ENCODE results near the gene ARHGEF25. TPM values are rescaled to one million over a fixed set of nuclear protein-coding genes. Genes with fewer than 3 reads are reported as not detected.
A peak's percentile ranks its signal among the peaks of the same experiment; 100 is the strongest.
"Not testable (repeated sequence)": the region's sequence is repeated elsewhere in the genome, so short reads cannot be mapped to it uniquely, and the experiment has no call there.

ARHGEF25 gene
- total RNA-seq, 1 donor from 2014 or later = 16.3 TPM

- no peak for DNase-seq
- intact Hi-C loops (cut with DNase I) = no loop called here
- Histone ChIP-seq H3K9me3 (no peaks in the 10 kb centered on the region), H3K36me3 (no peaks in the 10 kb centered on the region), H3K27me3 (no peaks in the 10 kb centered on the region), H3K4me1 (no peaks in the 10 kb centered on the region), H3K27ac (no peak overlapping the region), H3K4me3 (no peak overlapping the region)
- TF ChIP-seq CTCF (IDR thresholded peaks at IDR 0.05) = no peak
- ATAC-seq = peak; percentile 80
These were observed 46.5 kb downstream of the ARHGEF25 start for GRCh38 chr12:57657744-57658143.

DNA sequence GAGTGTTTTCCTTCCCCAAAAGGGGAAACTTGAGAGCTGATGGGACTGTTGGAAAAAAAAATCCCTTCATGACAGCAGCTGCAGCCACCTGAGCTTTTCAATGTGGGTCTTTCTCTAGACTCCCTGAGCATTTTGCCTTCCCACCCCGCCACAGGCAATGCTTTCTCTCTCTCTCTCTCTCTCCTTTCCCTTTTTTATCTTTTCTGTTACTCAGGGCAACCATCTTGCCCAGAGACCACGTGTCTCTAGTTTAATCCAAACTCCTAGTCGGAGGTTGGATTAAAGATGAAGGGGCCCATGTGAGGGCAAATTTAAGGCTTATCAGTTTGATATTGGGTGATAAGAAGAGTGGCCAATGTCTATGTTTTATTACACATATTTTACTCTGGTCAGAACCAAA lies 47.7 kb downstream of the ARHGEF25 start:
- Histone ChIP-seq H3K9me3 (no peaks in the 10 kb centered on the region), H3K36me3 (no peaks in the 10 kb centered on the region), H3K27me3 (no peaks in the 10 kb centered on the region), H3K4me1 (no peaks in the 10 kb centered on the region), H3K4me3 (no peak overlapping the region), H3K27ac (no peak overlapping the region)
- TF ChIP-seq CTCF (IDR thresholded peaks at IDR 0.05) = no peak
- intact Hi-C loops (cut with DNase I) = no loop called here
- DNase-seq (no peak), ATAC-seq (no peak)

DNA sequence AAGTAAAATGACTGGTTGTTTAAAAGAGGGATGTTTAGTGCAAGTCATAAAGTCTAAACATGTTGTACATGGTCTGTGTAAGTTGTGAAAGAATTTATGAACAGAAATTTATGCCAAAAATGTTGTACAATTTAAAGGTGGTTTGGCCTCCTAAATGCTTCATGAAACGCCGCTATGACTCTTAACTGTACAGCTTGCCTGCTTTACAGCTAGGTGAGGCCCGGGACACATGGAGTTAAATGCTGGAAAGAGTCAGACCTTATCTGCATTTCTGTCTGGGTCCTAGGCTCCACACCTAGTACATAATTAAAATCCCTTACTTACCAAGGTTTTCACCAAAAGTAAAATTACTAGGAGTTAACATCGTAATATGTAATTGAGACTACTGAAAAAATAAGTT lies 50.1 kb downstream of the ARHGEF25 start:
- intact Hi-C loops (cut with DNase I) = no loop called here
- Histone ChIP-seq H3K4me1 (no peaks in the 10 kb centered on the region), H3K27me3 (no peaks in the 10 kb centered on the region), H3K9me3 (no peaks in the 10 kb centered on the region), H3K36me3 (no peaks in the 10 kb centered on the region), H3K4me3 (no peak overlapping the region), H3K27ac (no peak overlapping the region)
- no peak for TF ChIP-seq CTCF (IDR thresholded peaks at IDR 0.05)
- no peak for ATAC-seq
- DNase-seq = no peak

GRCh38 chr12:57665066-57665820 lies 54.0 kb downstream of the ARHGEF25 start:
- DNase-seq; H3K27ac ChIP-seq; H3K4me1 ChIP-seq; ATAC-seq; intact Hi-C loops (cut with DNase I); H3K27me3 ChIP-seq; H3K36me3 ChIP-seq; H3K9me3 ChIP-seq; H3K4me3 ChIP-seq: not testable (repeated sequence)

Other genes starting within 250 kb of the ARHGEF25 start
- 81.0 TPM for gene R3HDM2, start 180.4 kb upstream of the ARHGEF25 start, total RNA-seq
- not detected for gene INHBC, start 176.7 kb upstream of the ARHGEF25 start, total RNA-seq
- not detected for gene INHBE, start 156.1 kb upstream of the ARHGEF25 start, total RNA-seq
- 1.4 TPM for gene GLI1, start 151.7 kb upstream of the ARHGEF25 start, total RNA-seq
- gene ARHGAP9, start 131.6 kb upstream of the ARHGEF25 start, total RNA-seq = 37.7 TPM
- 141 TPM for gene MARS1, start 123.4 kb upstream of the ARHGEF25 start, total RNA-seq
- gene DDIT3, start 90.9 kb upstream of the ARHGEF25 start, total RNA-seq = 47.3 TPM
- gene MBD6, start 88.6 kb upstream of the ARHGEF25 start, total RNA-seq = 85.8 TPM
- 90.7 TPM for gene DCTN2, start 64.2 kb upstream of the ARHGEF25 start, total RNA-seq
- gene KIF5A, start 61.4 kb upstream of the ARHGEF25 start, total RNA-seq = 0.14 TPM
- 31.0 TPM for gene PIP4K2C, start 20.2 kb upstream of the ARHGEF25 start, total RNA-seq
- 26.0 TPM for gene DTX3, start 6.6 kb upstream of the ARHGEF25 start, total RNA-seq
- 0.93 TPM for gene B4GALNT1, start 21.8 kb downstream of the ARHGEF25 start, total RNA-seq
- gene OS9, start 82.7 kb downstream of the ARHGEF25 start, total RNA-seq = 263 TPM
- gene AGAP2, start 127.3 kb downstream of the ARHGEF25 start, total RNA-seq = 5.4 TPM
- 39.9 TPM for gene TSPAN31, start 133.6 kb downstream of the ARHGEF25 start, total RNA-seq
- gene CDK4, start 140.9 kb downstream of the ARHGEF25 start, total RNA-seq = 77.6 TPM
- gene MARCHF9, start 143.7 kb downstream of the ARHGEF25 start, total RNA-seq = 21.2 TPM
- 2.0 TPM for gene CYP27B1, start 155.6 kb downstream of the ARHGEF25 start, total RNA-seq
- 26.9 TPM for gene METTL1, start 160.7 kb downstream of the ARHGEF25 start, total RNA-seq
- 8.0 TPM for gene EEF1AKMT3, start 161.2 kb downstream of the ARHGEF25 start, total RNA-seq
- gene TSFM, start 171.4 kb downstream of the ARHGEF25 start, total RNA-seq = 24.3 TPM
- gene AVIL, start 207.3 kb downstream of the ARHGEF25 start, total RNA-seq = 11.3 TPM
- 217 TPM for gene CTDSP2, start 235.3 kb downstream of the ARHGEF25 start, total RNA-seq